ENCODE measurements around the gene MAML3.
"Not testable (repeated sequence)": the region's sequence is repeated elsewhere in the genome, so short reads cannot be mapped to it uniquely, and the experiment has no call there.

The MAML3 gene

DNA sequence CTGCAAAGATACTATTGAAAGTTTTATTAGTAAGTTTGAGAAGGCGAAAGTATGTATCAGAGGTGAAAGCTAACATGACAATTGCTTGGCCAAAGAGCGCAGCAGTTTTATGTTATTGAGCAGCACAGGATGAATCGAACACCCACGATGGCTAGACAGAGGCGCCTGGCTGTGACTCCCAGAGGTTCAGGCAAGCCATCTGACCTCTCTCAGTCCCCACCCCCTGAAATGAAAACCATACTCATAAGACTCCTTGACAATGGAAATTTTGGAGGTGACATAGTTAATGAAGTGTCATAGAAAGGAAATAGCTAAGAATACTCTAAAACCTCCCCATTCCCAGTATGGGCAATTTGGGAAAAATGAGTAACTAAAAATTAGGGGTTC, 417.7 kb downstream of the MAML3 start:
- DNase-seq = no peak

DNA sequence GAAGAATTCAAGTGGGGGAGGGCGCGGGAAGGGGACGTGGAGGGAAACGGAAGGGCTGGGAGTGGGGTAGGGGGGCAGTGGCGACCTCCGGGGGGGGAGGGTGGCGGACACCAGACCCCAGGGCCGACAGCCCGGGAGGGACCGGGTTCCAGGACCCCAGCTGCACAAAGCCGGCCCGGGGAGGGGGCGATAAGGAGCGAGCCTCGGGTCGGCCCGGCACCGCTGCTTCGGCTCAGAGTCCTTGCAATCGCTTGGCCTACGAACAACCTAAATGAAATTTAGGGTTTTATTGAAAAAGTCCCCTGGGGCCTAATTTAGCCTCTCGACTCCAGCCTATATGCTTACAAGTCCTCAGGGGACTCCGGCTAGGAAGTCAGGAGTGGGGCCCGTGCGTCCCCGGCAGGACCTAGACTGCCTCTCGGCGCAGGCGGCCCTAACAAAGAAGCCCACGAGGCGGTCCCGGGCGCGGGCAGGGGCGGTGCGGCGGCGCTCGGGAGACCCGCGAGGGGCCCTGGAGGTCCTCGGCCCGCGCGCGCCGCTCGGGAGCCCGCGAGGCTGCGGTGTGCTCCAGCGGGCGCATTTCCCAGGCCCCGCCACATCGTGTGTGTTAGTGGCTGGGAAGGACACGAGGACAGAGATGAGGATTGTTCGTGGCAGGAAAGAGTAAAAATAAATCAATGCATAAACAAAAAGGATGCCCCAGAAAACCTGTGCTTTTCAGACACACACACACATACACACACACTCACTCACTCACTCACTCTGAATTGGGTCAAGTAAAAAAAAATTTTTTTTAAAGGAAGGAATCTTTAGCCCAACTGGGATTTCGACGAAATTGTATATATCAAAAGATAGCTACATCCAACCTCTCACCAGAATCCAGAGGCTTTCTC, 418.4 kb downstream of the MAML3 start:
- peak; percentile 39 for DNase-seq

DNA sequence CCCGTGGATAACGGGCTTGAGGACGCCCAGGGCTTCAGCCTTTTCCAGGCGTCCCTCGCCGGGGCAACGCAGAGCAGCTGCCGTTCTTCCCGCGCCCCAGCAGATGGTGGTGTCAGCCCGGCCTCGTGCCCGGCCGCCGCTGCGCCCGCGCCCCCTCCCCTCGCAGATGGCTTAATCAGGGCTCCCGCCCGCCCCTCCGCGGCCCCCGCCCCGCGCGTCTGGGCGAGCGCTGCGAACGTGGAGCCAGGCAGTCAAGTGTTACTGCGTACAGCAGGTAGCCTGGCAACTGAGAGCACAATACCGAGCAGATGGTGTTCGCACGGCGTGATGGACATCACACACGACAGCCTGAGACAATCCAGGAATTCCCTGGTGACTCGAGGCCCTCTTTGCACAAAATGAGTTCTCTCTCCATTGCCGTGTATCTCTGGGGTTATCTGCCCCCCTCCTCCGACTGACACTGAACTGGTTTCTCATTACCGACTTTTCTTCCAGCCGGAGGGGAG, 419.1 kb downstream of the MAML3 start:
- DNase-seq = peak; percentile 96

DNA sequence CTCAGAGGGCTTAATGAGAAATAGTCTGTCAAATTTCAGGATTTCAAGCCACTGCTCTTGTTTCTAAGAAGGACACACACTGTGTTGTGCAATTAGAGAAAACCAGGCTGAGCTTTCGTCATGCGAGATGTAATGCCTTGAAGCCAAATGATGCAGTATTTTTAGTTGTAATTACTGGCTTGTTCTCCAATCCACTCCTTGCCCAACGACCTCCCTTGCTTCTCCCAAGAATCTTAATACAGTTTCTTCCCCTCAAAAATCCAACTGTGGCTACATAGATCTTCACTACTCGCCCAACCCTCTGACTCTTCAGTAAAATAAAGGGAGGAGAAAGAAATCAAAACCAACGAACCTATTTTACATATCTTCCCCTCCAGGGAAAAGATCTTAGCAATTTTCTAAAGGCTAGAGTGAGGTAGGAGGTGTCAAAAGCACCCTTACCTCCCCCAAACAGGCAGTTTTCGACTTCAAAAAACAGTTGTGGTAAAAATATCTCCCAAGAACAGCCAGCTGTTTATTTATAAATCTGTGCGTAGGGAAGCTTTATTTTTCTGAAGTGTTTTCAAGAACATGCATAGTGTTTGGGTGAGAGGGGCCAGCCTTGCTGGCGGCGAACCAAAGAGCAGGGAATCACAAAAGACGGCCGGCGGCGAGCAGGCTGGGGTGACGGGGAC, 419.6 kb downstream of the MAML3 start:
- peak; percentile 47 for DNase-seq

DNA sequence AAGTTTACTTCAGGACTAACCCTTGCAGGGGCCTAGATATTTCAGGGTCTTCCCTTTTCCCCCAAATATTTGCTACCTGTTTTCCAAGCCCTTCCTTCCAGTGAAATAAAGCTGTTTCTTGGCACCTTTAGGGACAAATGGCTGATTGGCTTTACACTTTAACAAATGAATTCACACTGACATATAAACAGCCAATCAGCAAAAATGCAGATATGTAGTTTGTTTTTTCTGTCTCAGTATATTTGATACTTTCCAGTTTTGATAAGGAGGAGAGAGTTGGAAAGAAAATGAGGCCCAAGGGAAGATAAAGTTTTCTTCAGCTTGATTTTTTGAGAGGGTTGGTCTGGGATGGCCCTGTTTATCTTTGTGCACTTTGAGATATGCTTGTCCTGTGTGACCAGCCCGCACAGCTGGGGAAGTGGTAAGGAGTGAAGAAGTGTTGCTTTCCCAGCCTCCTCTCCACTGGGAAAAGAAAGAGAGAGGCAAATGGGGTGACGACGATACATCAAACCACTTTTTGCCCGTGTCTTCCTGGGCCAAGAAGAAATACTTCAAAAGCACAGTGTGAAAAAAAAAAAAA, 420.9 kb downstream of the MAML3 start:
- no peak for DNase-seq

DNA sequence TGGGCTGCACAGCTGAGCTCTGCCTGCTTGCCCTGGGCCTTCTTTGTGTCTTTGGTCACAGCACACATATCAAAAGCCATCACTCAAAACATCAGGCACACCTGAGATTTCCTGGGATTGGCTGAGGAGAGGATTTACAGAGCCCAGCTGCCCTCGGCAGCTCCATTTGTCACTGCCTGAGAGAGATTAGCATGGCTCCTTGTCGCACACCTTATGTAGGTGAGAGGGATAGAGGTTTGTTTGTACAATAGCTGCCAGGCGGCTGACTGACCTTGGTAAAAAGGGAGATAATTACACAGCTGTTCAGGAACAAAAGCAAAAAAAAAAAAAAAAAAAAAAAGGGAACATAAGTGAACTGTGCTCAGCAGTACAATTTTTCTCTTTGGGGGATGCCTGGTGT, 425.1 kb downstream of the MAML3 start:
- peak; percentile 82 for DNase-seq

DNA sequence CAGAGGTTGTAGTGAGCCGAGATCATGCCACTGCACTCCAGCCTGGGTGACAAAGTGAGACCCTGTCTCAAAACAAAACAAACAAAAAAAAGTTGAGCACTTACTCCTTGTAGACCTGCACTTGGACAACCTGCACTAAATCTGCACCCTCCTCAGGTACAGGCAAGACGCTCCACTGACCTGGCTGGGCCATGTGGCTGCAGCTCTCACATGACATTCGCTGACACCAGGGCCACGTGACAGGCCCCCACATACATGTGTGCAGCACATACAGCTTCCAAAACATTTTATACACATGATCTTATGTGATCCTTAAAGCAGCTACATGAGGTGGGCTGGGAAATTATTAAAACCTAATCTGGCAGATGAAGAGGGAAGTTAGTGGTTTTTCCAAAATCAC, 425.8 kb downstream of the MAML3 start:
- DNase-seq = no peak

DNA sequence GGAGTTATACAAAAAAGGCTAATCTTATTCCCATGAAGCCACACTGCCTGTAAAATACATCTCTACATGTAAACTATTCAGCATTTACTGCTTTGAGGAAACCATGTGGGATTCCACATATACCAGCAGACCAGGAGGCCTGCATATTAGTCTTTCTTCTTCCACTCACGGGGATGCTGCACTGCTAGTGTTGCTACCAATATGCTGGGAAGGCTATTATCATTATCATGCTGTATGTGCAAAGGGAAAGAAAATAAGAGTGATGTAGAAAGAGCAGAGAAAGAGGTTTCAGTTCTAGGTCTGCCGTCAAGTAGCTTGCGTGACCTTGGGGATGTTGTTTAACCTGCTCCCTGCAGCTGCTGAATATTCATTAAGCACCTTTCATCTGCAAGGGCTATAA, 427.4 kb downstream of the MAML3 start:
- DNase-seq = no peak

DNA sequence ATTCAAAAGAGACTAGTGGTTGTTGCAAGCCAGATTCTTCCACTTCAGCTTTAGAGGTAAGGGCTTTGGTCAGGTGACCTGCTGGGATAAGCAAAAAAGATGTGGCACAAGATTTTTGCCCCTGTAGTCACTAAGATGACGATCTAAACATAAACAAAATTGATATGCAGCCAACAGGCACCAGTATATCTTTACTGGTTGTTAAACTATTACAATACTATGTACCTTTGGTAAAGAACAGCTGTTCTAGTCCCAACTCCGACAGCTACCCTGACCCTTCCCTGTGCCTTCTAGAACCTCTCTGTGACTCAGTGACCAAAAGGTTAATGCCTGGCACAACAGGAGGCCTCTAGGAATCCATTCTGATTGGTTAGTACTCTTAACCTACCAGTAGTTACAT, 428.7 kb downstream of the MAML3 start:
- DNase-seq = no peak

DNA sequence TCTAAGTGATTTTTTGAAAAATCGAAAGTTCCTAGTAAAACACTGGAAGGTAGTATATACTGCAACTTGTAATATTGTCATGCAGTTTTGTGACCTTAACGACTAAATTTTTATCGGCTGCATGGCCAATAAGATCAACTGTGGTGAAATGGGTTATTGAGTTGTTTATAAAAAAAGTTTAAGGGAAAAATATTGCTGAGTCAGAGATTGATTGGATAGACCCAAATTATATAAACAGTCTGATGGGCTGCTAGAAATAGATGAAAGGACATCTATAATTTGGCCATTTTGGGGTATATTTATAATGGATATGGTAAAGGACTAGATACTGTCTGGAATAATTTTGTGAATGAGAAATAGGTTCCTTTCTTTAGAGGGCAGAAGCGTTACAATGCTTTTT, 432.2 kb downstream of the MAML3 start:
- DNase-seq = no peak

DNA sequence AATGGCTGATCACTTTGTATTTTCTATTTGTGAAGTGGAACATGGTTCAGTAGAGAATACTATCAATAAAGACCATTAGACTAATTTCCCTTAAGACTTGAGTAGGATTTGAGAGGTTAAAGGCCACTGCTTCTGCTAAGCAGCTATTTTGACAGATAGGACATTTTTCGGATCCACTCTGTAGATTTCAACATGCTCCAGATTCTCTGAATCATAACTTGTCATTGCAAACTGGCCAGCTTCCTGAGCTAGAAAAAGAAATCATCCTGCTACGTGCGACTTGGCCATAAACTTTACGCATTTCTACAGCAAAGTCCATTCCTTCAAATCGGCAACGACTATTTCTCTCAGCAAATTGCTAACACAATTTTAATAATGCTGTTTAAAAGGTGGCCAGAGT, 433.2 kb downstream of the MAML3 start:
- DNase-seq = no peak

DNA sequence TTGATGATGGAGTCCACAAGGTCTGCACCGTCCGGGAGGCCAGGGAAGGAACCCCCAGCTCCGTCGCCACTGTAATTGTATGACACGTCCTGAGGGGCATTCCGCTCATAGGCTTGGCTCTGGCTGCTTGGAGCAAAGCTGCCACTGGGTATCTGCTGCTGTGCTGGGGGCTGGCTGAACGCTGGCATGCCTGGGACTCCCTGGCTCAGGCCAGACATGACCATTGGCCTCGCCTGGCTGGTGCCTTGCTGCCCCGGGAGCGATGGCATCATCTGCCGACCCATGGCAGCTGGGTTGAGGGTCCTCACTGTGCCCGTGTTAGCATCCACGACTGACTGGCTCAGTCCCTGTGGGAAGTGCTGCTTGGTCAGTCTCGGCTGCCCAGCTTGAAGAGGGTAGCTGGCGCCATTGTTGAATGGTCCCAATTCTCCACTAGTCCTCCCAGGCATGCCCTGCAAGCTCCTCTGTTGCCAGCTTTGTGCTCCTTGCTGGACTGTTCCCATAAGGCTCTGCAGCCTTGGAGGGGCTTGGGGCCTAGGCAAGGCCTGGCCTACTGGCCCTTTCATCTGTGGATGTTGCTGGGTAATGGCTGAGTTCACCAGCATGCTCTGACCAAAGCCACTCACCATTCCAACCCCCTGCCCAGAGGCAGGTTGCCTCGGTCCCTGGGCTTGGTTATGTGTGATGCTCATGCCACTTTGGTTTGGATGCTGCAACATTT, 434.4 kb downstream of the MAML3 start:
- no peak for DNase-seq

DNA sequence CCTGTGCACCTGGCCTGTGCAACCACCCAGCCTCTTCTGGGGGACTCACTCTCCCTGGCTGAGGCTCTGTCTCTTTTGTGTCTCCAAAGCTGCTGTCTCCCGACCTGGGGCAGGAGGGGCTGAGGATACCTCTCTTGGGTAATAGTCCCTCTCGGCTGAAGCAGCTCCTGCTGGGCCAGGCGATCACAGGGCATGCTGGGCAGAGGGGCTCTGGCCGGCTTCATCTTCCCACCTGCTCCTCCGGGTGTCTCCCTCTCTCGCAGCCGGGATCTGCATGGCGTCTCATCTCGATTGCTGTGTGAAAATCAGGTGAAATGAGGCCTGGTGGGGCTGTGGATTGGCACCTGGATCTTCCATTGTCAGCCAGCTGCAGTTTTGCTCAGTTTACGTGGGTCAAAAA, 435.2 kb downstream of the MAML3 start:
- DNase-seq = no peak

DNA sequence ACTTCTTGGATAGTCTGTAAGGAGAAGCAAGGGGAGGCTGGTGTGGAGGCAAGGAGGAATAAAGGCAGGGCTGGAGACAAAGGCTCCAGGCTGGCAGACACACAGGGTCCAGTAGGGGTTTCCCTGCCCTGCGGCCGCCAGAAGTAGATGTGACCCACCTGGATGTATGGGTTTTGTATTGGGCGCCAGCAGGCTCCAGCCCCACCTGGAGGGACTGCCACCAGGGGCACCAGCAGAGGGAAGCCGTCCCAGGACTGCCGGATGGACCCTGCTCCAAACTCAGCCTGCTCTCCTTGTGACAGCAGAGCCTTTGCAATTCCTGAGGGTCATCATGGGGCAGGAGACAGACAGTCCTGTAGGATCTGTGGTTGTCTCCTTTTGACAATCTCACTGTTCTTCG, 435.6 kb downstream of the MAML3 start:
- no peak for DNase-seq

DNA sequence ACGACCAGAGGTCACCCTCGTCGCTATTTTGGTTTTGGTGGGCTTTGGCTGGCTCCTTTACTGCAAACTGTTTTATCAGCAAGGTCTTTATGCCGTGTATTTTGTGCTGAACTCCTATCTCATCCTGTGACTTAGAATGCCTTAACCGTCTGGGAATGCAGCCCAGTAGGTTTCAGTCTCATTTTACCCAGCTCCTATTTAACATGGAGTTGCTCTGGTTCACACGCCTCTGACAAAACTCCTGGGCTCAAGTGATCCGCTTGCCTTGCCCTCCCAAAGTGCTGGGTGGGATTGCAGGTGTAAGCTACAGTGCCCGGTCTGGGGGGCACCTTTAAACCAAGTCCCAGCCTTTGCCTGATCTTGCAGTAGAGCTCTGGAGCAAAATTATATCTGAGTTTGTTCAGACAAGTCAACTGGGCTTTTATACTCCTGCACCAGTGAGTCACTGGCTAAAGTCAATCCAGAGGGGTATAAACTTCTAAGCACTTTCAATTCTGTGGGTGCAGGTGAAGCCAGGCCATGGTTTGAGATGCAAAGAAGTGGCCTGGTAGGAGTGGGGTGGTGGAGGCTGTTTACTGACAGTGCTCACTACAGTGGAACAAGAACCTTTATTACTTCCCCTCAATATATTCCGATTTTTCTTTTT, 438.1 kb downstream of the MAML3 start:
- DNase-seq = no peak

DNA sequence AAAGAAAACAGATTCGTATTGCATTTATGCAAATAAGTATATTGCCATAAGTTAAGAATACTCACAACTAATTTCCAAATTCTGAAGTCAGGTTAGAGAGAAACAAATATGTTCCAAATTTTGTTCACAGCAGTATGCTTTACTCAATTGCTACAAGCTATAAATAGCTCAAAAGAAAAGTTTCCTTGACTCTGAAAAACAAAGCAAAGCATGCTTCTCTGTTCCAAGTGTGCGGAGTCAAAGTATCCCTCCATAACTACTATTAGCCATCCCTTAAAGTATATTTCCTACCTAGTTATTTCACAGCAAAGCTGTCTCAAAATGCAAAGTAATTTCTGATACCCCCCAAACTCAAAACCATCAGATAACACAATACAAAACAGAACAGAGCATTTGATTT, 441.1 kb downstream of the MAML3 start:
- DNase-seq = no peak

DNA sequence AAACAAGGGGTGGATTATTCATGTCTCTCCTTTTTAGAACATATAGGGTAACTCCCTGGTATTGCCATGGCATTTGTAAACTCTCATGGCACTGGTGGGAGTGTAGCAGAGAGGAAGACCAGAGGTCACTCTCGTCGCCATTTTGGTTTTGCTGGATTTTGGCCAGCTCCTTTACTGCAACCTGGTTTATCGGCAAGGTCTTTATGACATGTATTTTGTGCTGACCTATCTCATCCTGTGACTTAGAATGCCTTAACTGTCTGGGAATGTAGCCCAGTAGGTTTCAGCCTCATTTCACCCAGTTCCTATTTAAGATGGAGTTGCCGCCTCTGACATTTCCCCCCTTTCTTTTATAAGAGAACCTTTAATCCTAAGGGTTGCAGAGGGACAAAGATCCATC, 442.5 kb downstream of the MAML3 start:
- DNase-seq = no peak

DNA sequence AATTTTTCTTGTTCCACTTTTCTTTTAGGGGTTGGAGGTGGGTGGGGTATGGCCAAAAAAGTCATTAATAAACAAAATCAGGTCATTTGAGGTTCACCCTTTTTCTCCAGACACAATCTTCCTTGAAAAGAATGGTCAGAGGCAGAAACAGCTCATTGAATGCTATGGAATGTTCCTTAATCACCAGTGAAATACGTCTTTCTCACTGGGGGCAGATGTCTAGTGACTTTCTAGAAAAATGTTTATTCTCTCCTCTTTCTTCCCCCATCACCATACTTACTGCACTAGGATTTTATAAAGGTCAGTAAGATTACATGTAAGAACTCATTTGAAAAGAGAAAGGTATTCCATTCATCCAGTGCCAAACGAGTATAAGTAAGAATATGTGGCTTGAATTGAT, 443.9 kb downstream of the MAML3 start:
- no peak for DNase-seq

DNA sequence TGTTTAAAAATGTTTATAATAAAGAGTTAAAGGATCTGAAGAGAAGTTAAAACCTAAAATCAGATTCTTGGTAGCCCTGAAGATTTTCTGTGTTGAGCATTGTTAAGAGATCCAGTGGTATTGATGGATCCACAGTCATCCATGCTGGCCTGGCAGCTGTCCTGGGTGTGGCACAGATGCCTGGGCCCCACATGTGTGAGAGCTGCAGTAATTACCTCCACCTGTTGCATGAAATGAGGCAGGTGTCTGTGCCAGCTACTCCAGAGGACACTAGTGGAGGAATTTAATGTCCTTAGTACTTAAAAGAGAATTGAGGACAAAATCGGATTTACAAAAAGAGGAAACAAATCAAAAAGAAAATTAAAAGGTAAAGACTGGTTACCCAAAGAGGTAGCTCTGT, 444.3 kb downstream of the MAML3 start:
- DNase-seq = peak; percentile 25

DNA sequence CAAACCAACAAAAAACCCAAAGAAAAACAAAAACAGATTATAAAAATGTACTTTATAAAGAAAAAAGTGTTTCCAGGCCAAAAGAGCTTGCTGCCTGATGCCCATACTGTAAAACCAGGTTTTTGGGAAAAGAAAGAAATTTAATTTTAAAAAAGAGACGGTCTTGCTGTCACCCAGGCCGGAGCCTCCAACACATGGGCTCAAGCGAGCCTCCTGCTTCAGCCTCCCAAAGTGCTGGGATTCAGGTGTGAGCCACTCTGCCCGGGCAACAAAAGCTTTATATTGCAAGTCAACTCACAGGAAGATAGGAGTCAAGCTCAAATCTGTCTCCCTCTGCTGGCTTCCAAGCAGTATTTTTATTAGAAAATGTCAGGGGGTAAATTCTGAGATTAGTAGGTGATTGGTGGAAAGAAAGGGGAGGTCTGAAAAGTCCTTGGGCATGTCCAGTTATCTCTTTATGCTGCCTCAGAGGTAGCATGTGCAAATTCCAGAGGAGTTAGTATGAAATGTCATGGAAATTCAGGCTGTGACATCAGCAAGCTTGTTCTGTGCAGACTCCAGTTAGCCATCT, 449.0 kb downstream of the MAML3 start:
- DNase-seq = peak; percentile 2

DNA sequence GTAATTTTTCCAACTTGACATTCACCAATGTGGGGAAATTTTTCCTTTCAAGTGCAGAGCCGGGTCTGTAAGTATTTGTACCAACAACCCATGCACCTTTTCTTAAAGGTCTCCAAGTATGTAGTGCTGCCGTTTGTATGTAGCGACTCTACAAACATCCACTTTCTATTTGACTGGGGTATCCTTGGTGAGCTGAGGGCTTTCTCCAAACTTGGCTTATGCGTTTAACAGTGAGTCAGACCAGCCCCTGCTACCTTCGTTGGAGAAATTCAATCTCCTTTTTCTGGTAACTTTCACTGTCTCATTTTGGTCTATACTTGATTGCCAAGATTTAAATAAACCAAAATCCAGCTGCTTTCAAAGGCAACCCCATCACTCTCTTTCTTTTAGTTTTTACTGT, 453.4 kb downstream of the MAML3 start:
- DNase-seq = no peak

DNA sequence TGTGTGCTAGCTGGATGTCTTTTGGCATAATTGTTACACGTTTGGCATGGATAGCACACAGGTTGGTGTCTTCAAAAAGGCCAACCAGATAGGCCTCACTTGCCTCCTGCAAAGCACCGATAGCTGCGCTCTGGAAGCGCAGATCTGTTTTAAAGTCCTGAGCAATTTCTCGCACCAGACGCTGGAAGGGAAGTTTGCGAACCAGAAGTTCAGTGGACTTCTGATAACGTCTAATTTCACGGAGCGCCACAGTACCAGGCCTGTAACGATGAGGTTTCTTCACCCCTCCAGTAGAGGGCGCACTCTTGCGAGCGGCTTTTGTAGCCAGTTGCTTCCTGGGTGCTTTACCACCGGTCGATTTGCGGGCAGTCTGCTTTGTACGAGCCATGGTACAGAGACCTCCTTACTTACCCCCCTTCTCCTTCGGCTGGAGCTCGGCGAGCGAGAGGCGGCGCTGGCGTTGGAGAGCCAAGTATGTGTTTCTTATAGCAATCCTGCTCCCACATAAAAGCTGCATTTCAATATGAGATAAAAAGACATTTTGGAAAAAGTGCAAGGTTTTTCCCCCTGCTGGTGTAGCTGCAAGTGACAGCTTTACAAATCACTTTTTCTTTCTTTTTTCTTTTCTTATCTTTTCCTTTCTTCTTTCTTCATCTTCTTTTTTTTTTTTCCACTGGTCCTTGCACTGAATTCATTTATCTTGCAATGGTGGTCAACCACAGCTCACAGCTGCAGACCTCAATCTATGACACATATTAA, 455.6 kb downstream of the MAML3 start:
- not testable (repeated sequence) for DNase-seq

Data from NCI-H2171 treated with DMSO at 0.1 percent for 48 hours (cell line).